ENCODE measurements around the gene ILF3.
A peak's percentile ranks its signal among the peaks of the same experiment; 100 is the strongest.

Gene ILF3

DNA sequence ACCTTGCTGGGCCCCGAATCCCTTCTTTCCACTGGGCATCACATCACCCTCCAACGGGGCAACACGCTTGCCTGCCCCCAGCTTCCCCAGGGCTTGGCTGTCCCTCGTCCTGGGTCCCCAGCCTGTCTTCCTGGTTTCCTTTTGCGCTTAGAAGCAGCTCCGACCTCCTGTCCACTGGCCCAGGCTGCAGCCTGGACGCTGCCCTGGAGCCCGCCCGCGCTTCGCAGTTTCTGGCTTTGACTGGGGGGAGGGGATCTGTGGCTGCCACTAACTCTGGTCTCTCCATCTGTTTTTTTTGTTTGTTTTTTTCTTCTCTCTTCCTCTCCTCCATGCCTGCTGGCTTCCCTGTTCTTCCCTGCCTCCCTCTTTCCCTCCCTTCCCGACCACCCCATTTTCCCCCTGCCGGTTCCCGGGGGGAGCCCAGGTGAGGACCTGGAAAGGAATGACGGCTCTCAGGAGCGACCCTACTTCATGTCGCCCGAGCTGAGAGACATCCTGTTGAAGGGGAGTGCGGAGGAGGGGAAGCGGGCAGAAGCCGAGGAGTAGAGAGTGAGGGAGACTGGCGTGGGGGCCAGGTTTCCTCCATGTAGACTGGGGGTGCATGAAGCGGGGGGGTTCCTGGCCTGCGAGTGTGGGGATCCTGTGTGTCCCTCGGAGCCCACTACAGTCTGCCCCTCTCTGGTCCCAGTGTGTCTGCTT, 11.5 kb upstream of the ILF3 start:
- Histone ChIP-seq H3K9me3 (ENCODE audit: control insufficient read depth, insufficient read depth, low read length) (no peaks in the 10 kb centered on the region), H3K4me1 (ENCODE audit: control insufficient read depth, insufficient read depth, low read length) (peaks cover 8% of the 10 kb centered on the region), H3K4me3 (ENCODE audit: low read length) (no peak overlapping the region), H3K27ac (ENCODE audit: low read length) (no peak overlapping the region), H3K27me3 (ENCODE audit: control insufficient read depth, insufficient read depth, low read length) (no peaks in the 10 kb centered on the region), H3K36me3 (ENCODE audit: control insufficient read depth, insufficient read depth, low read length) (peaks cover 20% of the 10 kb centered on the region)
- DNase-seq (ENCODE audit: low read depth, low spot score) = no peak
- no CpG with 5 or more reads among the region's 25 CpGs for WGBS (ENCODE audit: insufficient coverage, insufficient read length)

- H3K4me1 ChIP-seq (ENCODE audit: control insufficient read depth, insufficient read depth, low read length) = peaks cover 8% of the 10 kb centered on the region
- WGBS (ENCODE audit: insufficient coverage, insufficient read length) = no CpG with 5 or more reads among the region's 21 CpGs
- H3K4me3 ChIP-seq (ENCODE audit: low read length) = no peak overlapping the region
- H3K9me3 ChIP-seq (ENCODE audit: control insufficient read depth, insufficient read depth, low read length) = no peaks in the 10 kb centered on the region
- peaks cover 15% of the 10 kb centered on the region; the same call in 1 of the 2 replicates for H3K36me3 ChIP-seq (ENCODE audit: control insufficient read depth, insufficient read depth, low read length)
- no peaks in the 10 kb centered on the region for H3K27me3 ChIP-seq (ENCODE audit: control insufficient read depth, insufficient read depth, low read length)
- no peak overlapping the region for H3K27ac ChIP-seq (ENCODE audit: low read length)
- DNase-seq (ENCODE audit: low read depth, low spot score) = no peak
These were observed 10.8 kb upstream of the ILF3 start for GRCh38 chr19:10643172-10643967.

GRCh38 chr19:10643968-10644259, 10.2 kb upstream of the ILF3 start:
- no peak overlapping the region for H3K4me3 ChIP-seq (ENCODE audit: low read length)
- no peak for DNase-seq (ENCODE audit: low read depth, low spot score)
- peaks cover 15% of the 10 kb centered on the region; the same call in 1 of the 2 replicates for H3K36me3 ChIP-seq (ENCODE audit: control insufficient read depth, insufficient read depth, low read length)
- H3K27me3 ChIP-seq (ENCODE audit: control insufficient read depth, insufficient read depth, low read length) = no peaks in the 10 kb centered on the region
- no peak overlapping the region for H3K27ac ChIP-seq (ENCODE audit: low read length)
- H3K9me3 ChIP-seq (ENCODE audit: control insufficient read depth, insufficient read depth, low read length) = no peaks in the 10 kb centered on the region
- H3K4me1 ChIP-seq (ENCODE audit: control insufficient read depth, insufficient read depth, low read length) = peaks cover 8% of the 10 kb centered on the region
- no CpG with 5 or more reads among the region's 3 CpGs for WGBS (ENCODE audit: insufficient coverage, insufficient read length)

- peaks cover 8% of the 10 kb centered on the region for H3K4me1 ChIP-seq (ENCODE audit: control insufficient read depth, insufficient read depth, low read length)
- peak overlapping the region; percentile 28 for H3K27ac ChIP-seq (ENCODE audit: low read length)
- WGBS (ENCODE audit: insufficient coverage, insufficient read length) = no CpG with 5 or more reads among the region's 14 CpGs
- H3K27me3 ChIP-seq (ENCODE audit: control insufficient read depth, insufficient read depth, low read length) = no peaks in the 10 kb centered on the region
- H3K4me3 ChIP-seq (ENCODE audit: low read length) = no peak overlapping the region
- DNase-seq (ENCODE audit: low read depth, low spot score) = peak; percentile 75
- no peaks in the 10 kb centered on the region for H3K9me3 ChIP-seq (ENCODE audit: control insufficient read depth, insufficient read depth, low read length)
- H3K36me3 ChIP-seq (ENCODE audit: control insufficient read depth, insufficient read depth, low read length) = peaks cover 12% of the 10 kb centered on the region; the same call in 1 of the 2 replicates
These were observed 9.7 kb upstream of the ILF3 start for GRCh38 chr19:10644260-10645007.

DNA sequence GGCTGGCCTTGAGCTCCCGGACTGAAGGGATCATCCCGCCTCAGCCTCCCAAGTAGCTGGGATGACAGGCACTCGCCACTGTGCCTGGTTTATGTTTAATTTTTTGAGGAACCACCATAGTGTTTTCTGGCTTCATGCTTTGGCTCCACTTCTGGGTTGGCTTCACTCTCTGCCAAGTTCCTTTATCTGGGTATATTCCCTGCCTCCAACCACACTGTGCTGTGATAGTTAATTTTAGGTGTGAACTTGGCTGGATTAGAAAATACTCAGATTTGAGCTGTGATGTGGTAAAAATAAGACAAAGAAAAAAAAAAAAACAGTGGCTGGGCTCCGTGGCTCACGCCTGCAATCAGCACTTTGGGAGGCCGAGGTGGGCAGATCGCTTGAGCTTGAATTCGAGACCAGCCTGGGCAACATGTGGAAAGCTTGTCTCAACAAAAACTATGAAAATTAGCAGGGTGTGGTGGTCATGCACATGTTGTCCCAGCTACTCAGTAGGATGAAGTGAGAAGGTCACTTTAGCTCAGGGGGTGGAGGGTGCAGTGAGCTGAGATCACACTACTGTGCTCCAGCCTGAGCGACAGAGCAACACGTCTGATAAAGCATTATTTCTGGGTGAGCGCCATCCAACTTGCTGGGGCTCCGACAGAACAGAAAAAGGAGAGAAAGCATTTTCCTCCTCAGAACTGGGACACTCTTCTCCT, 7.5 kb upstream of the ILF3 start:
- no CpG with 5 or more reads among the region's 12 CpGs for WGBS (ENCODE audit: insufficient coverage, insufficient read length)
- H3K9me3 ChIP-seq (ENCODE audit: control insufficient read depth, insufficient read depth, low read length) = no peaks in the 10 kb centered on the region
- H3K27ac ChIP-seq (ENCODE audit: low read length) = no peak overlapping the region
- H3K36me3 ChIP-seq (ENCODE audit: control insufficient read depth, insufficient read depth, low read length) = 0 out of 2 replicates have a peak, but pooled peaks cover 7% of the 10 kb centered on the region
- H3K27me3 ChIP-seq (ENCODE audit: control insufficient read depth, insufficient read depth, low read length) = no peaks in the 10 kb centered on the region
- peaks cover 8% of the 10 kb centered on the region for H3K4me1 ChIP-seq (ENCODE audit: control insufficient read depth, insufficient read depth, low read length)
- H3K4me3 ChIP-seq (ENCODE audit: low read length) = no peak overlapping the region
- DNase-seq (ENCODE audit: low read depth, low spot score) = no peak

DNA sequence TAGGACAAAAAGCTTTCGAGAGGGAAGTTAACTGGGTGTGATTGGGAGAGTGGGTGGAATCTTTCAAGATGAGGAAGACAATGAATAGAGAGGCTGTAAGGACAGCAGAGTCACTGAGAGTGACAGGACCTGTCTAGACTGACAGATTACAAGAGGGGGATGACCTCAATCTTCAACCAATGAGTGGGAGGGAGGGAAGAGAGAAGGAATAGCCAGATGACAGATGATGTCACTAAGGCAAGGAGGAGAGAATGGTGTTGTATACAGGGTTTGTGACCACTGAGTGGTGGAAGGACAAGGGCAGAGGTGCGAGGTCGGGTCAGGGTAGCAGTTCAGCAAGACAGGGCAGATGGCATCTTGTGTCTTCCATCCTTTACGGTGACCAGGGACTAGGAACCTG, 5.8 kb upstream of the ILF3 start:
- Histone ChIP-seq H3K27me3 (ENCODE audit: control insufficient read depth, insufficient read depth, low read length) (no peaks in the 10 kb centered on the region), H3K4me1 (ENCODE audit: control insufficient read depth, insufficient read depth, low read length) (peaks cover 6% of the 10 kb centered on the region), H3K4me3 (ENCODE audit: low read length) (no peak overlapping the region), H3K9me3 (ENCODE audit: control insufficient read depth, insufficient read depth, low read length) (no peaks in the 10 kb centered on the region), H3K27ac (ENCODE audit: low read length) (no peak overlapping the region), H3K36me3 (ENCODE audit: control insufficient read depth, insufficient read depth, low read length) (0 out of 2 replicates have a peak, but pooled peaks cover 5% of the 10 kb centered on the region)
- WGBS (ENCODE audit: insufficient coverage, insufficient read length) = no CpG with 5 or more reads among the region's 4 CpGs
- DNase-seq (ENCODE audit: low read depth, low spot score) = no peak

DNA sequence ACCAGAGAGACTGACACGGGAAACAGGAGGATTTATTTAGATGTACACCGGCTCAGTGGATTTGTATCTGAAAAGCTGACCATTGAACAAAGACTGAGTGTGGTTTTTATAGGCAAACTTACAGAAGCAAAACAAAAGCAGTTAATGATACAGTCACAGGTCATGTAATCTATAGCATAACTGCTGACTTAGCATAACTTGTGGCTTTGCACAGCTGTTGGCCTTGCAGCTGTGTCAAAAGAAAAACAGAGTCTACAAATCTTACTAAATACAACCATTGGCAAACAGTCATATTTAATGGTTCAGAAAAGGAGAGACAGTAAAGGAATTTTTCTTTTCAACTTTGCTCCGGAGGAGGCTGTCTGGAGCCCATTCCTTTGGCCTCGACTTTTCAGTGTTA, 2.3 kb upstream of the ILF3 start:
- H3K27ac ChIP-seq (ENCODE audit: low read length) = no peak overlapping the region
- H3K4me1 ChIP-seq (ENCODE audit: control insufficient read depth, insufficient read depth, low read length) = no peaks in the 10 kb centered on the region
- WGBS (ENCODE audit: insufficient coverage, insufficient read length) = no CpG with 5 or more reads among the region's 4 CpGs

DNA sequence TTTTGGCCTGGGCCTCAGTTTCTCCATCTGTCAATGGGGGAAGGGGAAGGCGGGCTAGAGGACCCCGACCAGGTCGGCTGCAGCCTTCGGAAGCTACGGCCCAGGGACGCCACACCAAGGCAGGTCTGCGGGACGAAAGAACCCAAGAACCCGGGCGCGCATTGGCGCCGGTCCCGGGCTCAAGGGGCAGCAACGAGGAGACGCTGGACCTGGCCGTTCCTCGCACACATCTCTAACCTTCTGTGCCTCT, 739 bp upstream of the ILF3 start:
- Histone ChIP-seq H3K4me1 (ENCODE audit: control insufficient read depth, insufficient read depth, low read length) (no peaks in the 10 kb centered on the region), H3K27ac (ENCODE audit: low read length) (no peak overlapping the region), H3K9me3 (ENCODE audit: control insufficient read depth, insufficient read depth, low read length) (no peaks in the 10 kb centered on the region), H3K27me3 (ENCODE audit: control insufficient read depth, insufficient read depth, low read length) (no peaks in the 10 kb centered on the region), H3K4me3 (ENCODE audit: low read length) (peak overlapping the region; percentile 76), H3K36me3 (ENCODE audit: control insufficient read depth, insufficient read depth, low read length) (peaks cover 8% of the 10 kb centered on the region)
- no CpG with 5 or more reads among the region's 18 CpGs for WGBS (ENCODE audit: insufficient coverage, insufficient read length)
- DNase-seq (ENCODE audit: low read depth, low spot score) = no peak

More for the DNA sequence above, 2.3 kb upstream of the ILF3 start:
- H3K4me3 ChIP-seq (ENCODE audit: low read length) = no peak overlapping the region
- no peaks in the 10 kb centered on the region for H3K9me3 ChIP-seq (ENCODE audit: control insufficient read depth, insufficient read depth, low read length)
- H3K27me3 ChIP-seq (ENCODE audit: control insufficient read depth, insufficient read depth, low read length) = no peaks in the 10 kb centered on the region
- peaks cover 5% of the 10 kb centered on the region; the same call in 1 of the 2 replicates for H3K36me3 ChIP-seq (ENCODE audit: control insufficient read depth, insufficient read depth, low read length)
- no peak for DNase-seq (ENCODE audit: low read depth, low spot score)

- peaks cover 8% of the 10 kb centered on the region for H3K36me3 ChIP-seq (ENCODE audit: control insufficient read depth, insufficient read depth, low read length)
- WGBS (ENCODE audit: insufficient coverage, insufficient read length) = no CpG with 5 or more reads among the region's 73 CpGs
These were observed 687 bp downstream of the ILF3 start for GRCh38 chr19:10654610-10655456.

More at GRCh38 chr19:10654610-10655456, 687 bp downstream of the ILF3 start:
- Histone ChIP-seq H3K27ac (ENCODE audit: low read length) (no peak overlapping the region), H3K4me1 (ENCODE audit: control insufficient read depth, insufficient read depth, low read length) (no peaks in the 10 kb centered on the region), H3K9me3 (ENCODE audit: control insufficient read depth, insufficient read depth, low read length) (no peaks in the 10 kb centered on the region), H3K27me3 (ENCODE audit: control insufficient read depth, insufficient read depth, low read length) (no peaks in the 10 kb centered on the region), H3K4me3 (ENCODE audit: low read length) (peak overlapping the region; percentile 82)
- peak; percentile 58 for DNase-seq (ENCODE audit: low read depth, low spot score)
